ENCODE data around the gene SNX6. TPM values are rescaled to one million over a fixed set of nuclear protein-coding genes. Genes with fewer than 3 reads are reported as not detected.

The SNX6 gene
- total and polyA plus RNA-seq, 10 of the 15 experiments (the other 5 are each of a cell fraction or from before 2014, with no cell fraction given), result 34.4 to 107 (median 71.7) TPM

- TF ChIP-seq EP300 (IDR thresholded peaks at IDR 0.05; ENCODE audit: borderline replicate concordance in 1 of 2, control insufficient read depth in 1 of 2, low read depth in 2 of 2, low read length in 2 of 2) (no peak), SREBF1 (IDR thresholded peaks at IDR 0.05; ENCODE audit: low read length) (no peak), STAT3 (IDR thresholded peaks at IDR 0.05; ENCODE audit: low read depth, low read length) (no peak), CBX3 (IDR thresholded peaks at IDR 0.05; ENCODE audit: borderline replicate concordance, low read depth) (no peak), RBBP5 (conservative IDR thresholded peaks at IDR 0.05) (no peak)
These were observed 46.4 kb downstream of the SNX6 start (continued) for GRCh38 chr14:34583525-34583924.

- no TSS peak for BruUV-seq (replicated peaks)
- ChIA-PET CTCF (no interaction called here), POLR2A (interaction anchor here (0.6 kb wide), 1 partner anchor 55 kb away, joined by 3 read pairs; no protein-coding TSS in a partner anchor)
These were observed 47.7 kb downstream of the SNX6 start for GRCh38 chr14:34582117-34582680.

More at GRCh38 chr14:34582117-34582680, 47.7 kb downstream of the SNX6 start:
- Histone ChIP-seq H3K9me3 (replicated peaks; ENCODE audit: control insufficient read depth, insufficient read depth, low read length) (no peaks in the 10 kb centered on the region), H3K27me3 (replicated peaks in 1 of 2; ENCODE audit: control insufficient read depth in 2 of 2, insufficient read depth in 2 of 2, low read length in 1 of 2) (no peaks in the 10 kb centered on the region), H3K4me3 (no peak overlapping the region), H3K36me3 (ENCODE audit: control insufficient read depth in 2 of 2, insufficient read depth in 2 of 2, low read length in 1 of 2) (peaks cover 4 to 15% of the 10 kb centered on the region in 2 experiments), H3K4me2 (ENCODE audit: control insufficient read depth, insufficient read depth) (no peak overlapping the region), H3K79me2 (ENCODE audit: control insufficient read depth, insufficient read depth, low read length) (no peaks in the 10 kb centered on the region), H3K9ac (ENCODE audit: control insufficient read depth, insufficient read depth, low read length) (no peak overlapping the region), H4K20me1 (ENCODE audit: control insufficient read depth, insufficient read depth) (no peaks in the 10 kb centered on the region), H3K4me1 (ENCODE audit: control insufficient read depth, insufficient read depth, low read length) (no peaks in the 10 kb centered on the region), H2AFZ (ENCODE audit: control insufficient read depth, low read depth, low read length) (no peak overlapping the region), H3K27ac (ENCODE audit: control insufficient read depth, insufficient read depth) (no peak overlapping the region)
- in situ Hi-C loops (cut with MboI), result no loop called here
- FAIRE-seq (no peak), DNase-seq (ENCODE audit: low read depth, low spot score) (no peak), ATAC-seq (no peak)
- intact Hi-C loops (cut with micrococcal nuclease; ENCODE audit: unreplicated experiment), result no loop called here
- ChIA-PET RAD21 (ENCODE audit: unreplicated experiment) (no interaction called here), SMC1A (ENCODE audit: uncharacterized antibody, unreplicated experiment) (no interaction called here)
- TF ChIP-seq RAD21 (IDR thresholded peaks at IDR 0.05; ENCODE audit: insufficient read depth, low read depth, low read length), result no peak
- no peak for TF ChIP-seq SUPT20H (IDR thresholded peaks at IDR 0.05; ENCODE audit: borderline replicate concordance, control insufficient read depth, low read depth, low read length)
- TF ChIP-seq YBX1 (IDR thresholded peaks at IDR 0.05), result no peak
- TF ChIP-seq KLF5 (IDR thresholded peaks at IDR 0.05; ENCODE audit: partially characterized antibody), result no peak
- TF ChIP-seq NKRF (conservative IDR thresholded peaks at IDR 0.05), result no peak
- TF ChIP-seq ZNF24 (IDR thresholded peaks at IDR 0.05), result no peak
- no peak for TF ChIP-seq ETV6 (conservative IDR thresholded peaks at IDR 0.05 in 1 of 2, IDR thresholded peaks at IDR 0.05 in 1 of 2; ENCODE audit: borderline replicate concordance in 1 of 2, low read depth in 1 of 2)
- TF ChIP-seq SKIL (IDR thresholded peaks at IDR 0.05; ENCODE audit: low read depth, poor library complexity, severe bottlenecking), result no peak
- no peak for TF ChIP-seq E2F4 (IDR thresholded peaks at IDR 0.05; ENCODE audit: low read depth, low read length)
- WGBS (ENCODE audit: insufficient coverage, insufficient replicate concordance, low lambda C conversion rate, missing lambda C conversion rate), result 98% methylated on average over 10 of the region's 11 CpGs
